ENCODE measurements around the gene RAPGEF1.

RAPGEF1 gene

GRCh38 chr9:131620764-131621520, 118.9 kb downstream of the RAPGEF1 start:
- DNase-seq: no peak

GRCh38 chr9:131619680-131620079, 120.2 kb downstream of the RAPGEF1 start:
- DNase-seq: no peak

- DNase-seq: no peak
These were observed 121.1 kb downstream of the RAPGEF1 start for GRCh38 chr9:131618785-131619184.

- no peak for DNase-seq
These were observed 121.8 kb downstream of the RAPGEF1 start for GRCh38 chr9:131618071-131618479.

- DNase-seq: no peak
These were observed 122.3 kb downstream of the RAPGEF1 start for GRCh38 chr9:131617611-131618010.

- no peak for DNase-seq
These were observed 122.8 kb downstream of the RAPGEF1 start for GRCh38 chr9:131616983-131617604.

GRCh38 chr9:131614340-131614915, 125.4 kb downstream of the RAPGEF1 start:
- DNase-seq: no peak

GRCh38 chr9:131613921-131614320, 126.0 kb downstream of the RAPGEF1 start:
- no peak for DNase-seq

- no peak for DNase-seq
These were observed 127.0 kb downstream of the RAPGEF1 start for GRCh38 chr9:131612851-131613250.

GRCh38 chr9:131611586-131612315, 128.1 kb downstream of the RAPGEF1 start:
- DNase-seq: no peak

GRCh38 chr9:131610231-131610761, 129.6 kb downstream of the RAPGEF1 start:
- DNase-seq: no peak

- DNase-seq: no peak
These were observed 130.6 kb downstream of the RAPGEF1 start for GRCh38 chr9:131609099-131609830.

- DNase-seq: no peak
These were observed 131.3 kb downstream of the RAPGEF1 start for GRCh38 chr9:131608493-131609037.

GRCh38 chr9:131607591-131607990, 132.3 kb downstream of the RAPGEF1 start:
- no peak for DNase-seq

GRCh38 chr9:131606896-131607567, 132.8 kb downstream of the RAPGEF1 start:
- DNase-seq: no peak

- DNase-seq: no peak
These were observed 133.9 kb downstream of the RAPGEF1 start for GRCh38 chr9:131605770-131606590.

- no peak for DNase-seq
These were observed 136.0 kb downstream of the RAPGEF1 start for GRCh38 chr9:131603711-131604439.

GRCh38 chr9:131603199-131603598, 136.7 kb downstream of the RAPGEF1 start:
- no peak for DNase-seq

- no peak for DNase-seq
These were observed 138.1 kb downstream of the RAPGEF1 start for GRCh38 chr9:131601683-131602181.

- no peak for DNase-seq
These were observed 141.8 kb downstream of the RAPGEF1 start for GRCh38 chr9:131598121-131598520.

Data from NCI-H526 treated with DMSO at 0.1 percent for 48 hours (cell line).